ENCODE measurements around the gene USP3.

DNA sequence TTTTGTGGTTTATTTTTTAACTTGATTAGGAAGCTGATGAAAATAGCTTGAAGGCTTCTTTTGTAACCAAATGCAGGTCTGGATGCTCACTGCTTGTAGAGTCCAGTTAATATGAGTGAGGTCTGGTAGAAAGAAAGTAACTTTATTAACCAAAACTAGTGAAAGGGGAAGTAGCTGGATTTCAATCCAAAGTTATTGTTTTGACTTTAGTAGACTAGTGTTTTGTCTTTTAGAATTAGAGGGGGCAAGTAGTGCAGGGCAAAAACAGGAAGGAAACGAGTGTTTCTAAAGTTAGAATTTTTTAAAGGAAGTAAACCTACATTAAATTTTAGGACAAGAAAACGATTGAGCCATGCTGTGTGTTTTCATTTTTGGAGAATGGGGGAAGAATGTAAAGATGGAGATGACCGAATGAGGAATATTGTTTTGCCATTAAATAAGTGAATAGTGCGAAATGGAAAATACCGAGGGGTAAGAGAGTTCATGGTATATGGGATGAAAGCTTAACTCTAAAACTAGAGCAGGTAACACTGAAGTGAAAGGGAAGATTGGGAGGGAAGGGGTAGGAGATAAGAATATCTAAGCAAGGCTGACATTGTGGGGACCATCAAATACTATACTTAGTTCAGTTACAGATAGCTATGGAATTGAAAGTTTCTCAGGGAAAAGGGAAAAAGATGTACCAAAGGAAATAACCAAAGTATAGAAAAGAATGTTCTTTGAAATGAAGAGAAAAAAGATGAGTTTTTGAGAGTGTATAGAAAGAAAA lies 40.0 kb downstream of the USP3 start:
- TF ChIP-seq, protein P1, sequence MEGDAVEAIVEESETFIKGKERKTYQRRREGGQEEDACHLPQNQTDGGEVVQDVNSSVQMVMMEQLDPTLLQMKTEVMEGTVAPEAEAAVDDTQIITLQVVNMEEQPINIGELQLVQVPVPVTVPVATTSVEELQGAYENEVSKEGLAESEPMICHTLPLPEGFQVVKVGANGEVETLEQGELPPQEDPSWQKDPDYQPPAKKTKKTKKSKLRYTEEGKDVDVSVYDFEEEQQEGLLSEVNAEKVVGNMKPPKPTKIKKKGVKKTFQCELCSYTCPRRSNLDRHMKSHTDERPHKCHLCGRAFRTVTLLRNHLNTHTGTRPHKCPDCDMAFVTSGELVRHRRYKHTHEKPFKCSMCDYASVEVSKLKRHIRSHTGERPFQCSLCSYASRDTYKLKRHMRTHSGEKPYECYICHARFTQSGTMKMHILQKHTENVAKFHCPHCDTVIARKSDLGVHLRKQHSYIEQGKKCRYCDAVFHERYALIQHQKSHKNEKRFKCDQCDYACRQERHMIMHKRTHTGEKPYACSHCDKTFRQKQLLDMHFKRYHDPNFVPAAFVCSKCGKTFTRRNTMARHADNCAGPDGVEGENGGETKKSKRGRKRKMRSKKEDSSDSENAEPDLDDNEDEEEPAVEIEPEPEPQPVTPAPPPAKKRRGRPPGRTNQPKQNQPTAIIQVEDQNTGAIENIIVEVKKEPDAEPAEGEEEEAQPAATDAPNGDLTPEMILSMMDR (IDR thresholded peaks at IDR 0.05 in 4 of 5, conservative IDR thresholded peaks at IDR 0.05 in 1 of 5), result no peak
- TF ChIP-seq POLR2A (IDR thresholded peaks at IDR 0.05), result no peak

Data from gastrocnemius medialis (tissue), 4 donors.